Cardiac fibroblast (primary cell): ENCODE data around the gene CHCHD5.

Experiments used
- DNase-seq, 2 donors: peaks; one replicate each; pipeline versions ENCODE4 v3.0.0 to v3.0.0-alpha.2; 2010; ENCODE audit warnings: low read depth in 2 of 2
- H3K4me3 ChIP-seq, 2 donors: replicated peaks in 1 of 2; 1 replicate in 1 of 2; 2 replicates in 1 of 2; pipeline ENCODE4 v1.5.1; 2011; ENCODE audit warnings: low read depth in 2 of 2, low read length in 2 of 2, mild to moderate bottlenecking in 2 of 2, moderate library complexity in 1 of 2
- CTCF ChIP-seq: IDR thresholded peaks from one replicate; pipeline ENCODE4 v1.5.1; 2011; ENCODE audit warnings: low read depth, mild to moderate bottlenecking, low read length, inconsistent platforms

CHCHD5 gene

GRCh38 chr2:112633708-112634107 is 49.3 kb downstream of the CHCHD5 start:
- H3K4me3 ChIP-seq = no peak overlapping the region
- DNase-seq = no peak
- TF ChIP-seq CTCF = no peak

- no peak for TF ChIP-seq CTCF
- no peak overlapping the region for H3K4me3 ChIP-seq
- DNase-seq = no peak
Observed at GRCh38 chr2:112634153-112634873, 49.9 kb downstream of the CHCHD5 start.

GRCh38 chr2:112634874-112635157 is 50.4 kb downstream of the CHCHD5 start:
- TF ChIP-seq CTCF = no peak
- no peak overlapping the region for H3K4me3 ChIP-seq
- DNase-seq = no peak

GRCh38 chr2:112636605-112637288 is 52.3 kb downstream of the CHCHD5 start:
- TF ChIP-seq CTCF = no peak
- DNase-seq = no peak
- H3K4me3 ChIP-seq = no peak overlapping the region

GRCh38 chr2:112637289-112637660 is 52.9 kb downstream of the CHCHD5 start:
- no peak overlapping the region for H3K4me3 ChIP-seq
- no peak for TF ChIP-seq CTCF
- no peak for DNase-seq
